RWPE2 (cell line): ENCODE results near the gene CCDC177.

Experiments
- ATAC-seq: fragments of 200-7000 bp; cut with Tn5 transposase; 3 replicates; pipeline ENCODE4 v1.9.1; 2021; ENCODE audit warnings: low read depth
- DNase-seq: peaks from one replicate; pipeline ENCODE4 v3.0.0-alpha.2; 2020; ENCODE audit warnings: low spot score
- H3K27ac ChIP-seq: fragments of 450-650 bp; 2 replicates; pipeline ENCODE4 v1.5.1; 2017; ENCODE audit warnings: mild to moderate bottlenecking; ENCODE audit not compliant: poor library complexity, severe bottlenecking
- H3K27me3 ChIP-seq: fragments of 250-450 bp; sonication (Bioruptor Pico); 2 replicates; pipeline ENCODE4 v1.5.1; 2021; ENCODE audit warnings: mild to moderate bottlenecking, moderate library complexity; ENCODE audit not compliant: insufficient read depth, poor library complexity, severe bottlenecking
- H3K36me3 ChIP-seq: fragments of 250-450 bp; sonication (Bioruptor Pico); 2 replicates; pipeline ENCODE4 v1.5.1; 2020; ENCODE audit warnings: low read depth, mild to moderate bottlenecking, moderate library complexity
- H3K4me1 ChIP-seq: fragments of 250-450 bp; sonication (Bioruptor Pico); 2 replicates; pipeline ENCODE4 v1.5.1; 2021; ENCODE audit warnings: mild to moderate bottlenecking, moderate library complexity; ENCODE audit not compliant: insufficient read depth, poor library complexity, severe bottlenecking
- H3K4me3 ChIP-seq: fragments of 250-450 bp; sonication (Bioruptor Pico); 2 replicates; pipeline ENCODE4 v1.5.1; 2021; ENCODE audit warnings: mild to moderate bottlenecking, moderate library complexity; ENCODE audit not compliant: severe bottlenecking
- H3K9me3 ChIP-seq: fragments of 250-450 bp; sonication (Bioruptor Pico); 2 replicates; pipeline ENCODE4 v1.5.1; 2021; ENCODE audit warnings: mild to moderate bottlenecking, moderate library complexity; ENCODE audit not compliant: severe bottlenecking
- TF ChIP-seq, protein P1 (sequence below): fragments of 450-650 bp; IDR thresholded peaks from one replicate; pipeline ENCODE4 v1.5.1; 2017; ENCODE audit warnings: mild to moderate bottlenecking, moderate library complexity; ENCODE audit not compliant: poor library complexity, severe bottlenecking

Gene CCDC177

GRCh38 chr14:69591317-69591716 lies 16.6 kb upstream of the CCDC177 start:
- Histone ChIP-seq H3K9me3 (no peaks in the 10 kb centered on the region), H3K4me3 (no peak overlapping the region), H3K27me3 (no peaks in the 10 kb centered on the region), H3K4me1 (no peaks in the 10 kb centered on the region), H3K36me3 (no peaks in the 10 kb centered on the region), H3K27ac (no peak overlapping the region)
- DNase-seq = no peak
- TF ChIP-seq, protein P1, sequence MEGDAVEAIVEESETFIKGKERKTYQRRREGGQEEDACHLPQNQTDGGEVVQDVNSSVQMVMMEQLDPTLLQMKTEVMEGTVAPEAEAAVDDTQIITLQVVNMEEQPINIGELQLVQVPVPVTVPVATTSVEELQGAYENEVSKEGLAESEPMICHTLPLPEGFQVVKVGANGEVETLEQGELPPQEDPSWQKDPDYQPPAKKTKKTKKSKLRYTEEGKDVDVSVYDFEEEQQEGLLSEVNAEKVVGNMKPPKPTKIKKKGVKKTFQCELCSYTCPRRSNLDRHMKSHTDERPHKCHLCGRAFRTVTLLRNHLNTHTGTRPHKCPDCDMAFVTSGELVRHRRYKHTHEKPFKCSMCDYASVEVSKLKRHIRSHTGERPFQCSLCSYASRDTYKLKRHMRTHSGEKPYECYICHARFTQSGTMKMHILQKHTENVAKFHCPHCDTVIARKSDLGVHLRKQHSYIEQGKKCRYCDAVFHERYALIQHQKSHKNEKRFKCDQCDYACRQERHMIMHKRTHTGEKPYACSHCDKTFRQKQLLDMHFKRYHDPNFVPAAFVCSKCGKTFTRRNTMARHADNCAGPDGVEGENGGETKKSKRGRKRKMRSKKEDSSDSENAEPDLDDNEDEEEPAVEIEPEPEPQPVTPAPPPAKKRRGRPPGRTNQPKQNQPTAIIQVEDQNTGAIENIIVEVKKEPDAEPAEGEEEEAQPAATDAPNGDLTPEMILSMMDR = no peak
- no peak for ATAC-seq

GRCh38 chr14:69587389-69587788 lies 12.7 kb upstream of the CCDC177 start:
- Histone ChIP-seq H3K36me3 (no peaks in the 10 kb centered on the region), H3K4me3 (no peak overlapping the region)

GRCh38 chr14:69586404-69586803 lies 11.7 kb upstream of the CCDC177 start:
- H3K4me1 ChIP-seq = no peaks in the 10 kb centered on the region
- H3K4me3 ChIP-seq = no peak overlapping the region
- no peak for DNase-seq
- no peaks in the 10 kb centered on the region for H3K36me3 ChIP-seq
- TF ChIP-seq, protein P1 = no peak
- no peaks in the 10 kb centered on the region for H3K27me3 ChIP-seq
- ATAC-seq = no peak
- H3K9me3 ChIP-seq = no peaks in the 10 kb centered on the region
- H3K27ac ChIP-seq = no peak overlapping the region

More at GRCh38 chr14:69587389-69587788, 12.7 kb upstream of the CCDC177 start:
- ATAC-seq (no peak), DNase-seq (no peak)
- Histone ChIP-seq H3K4me1 (no peaks in the 10 kb centered on the region), H3K27me3 (no peaks in the 10 kb centered on the region), H3K27ac (no peak overlapping the region), H3K9me3 (no peaks in the 10 kb centered on the region)
- TF ChIP-seq, protein P1 = no peak

DNA sequence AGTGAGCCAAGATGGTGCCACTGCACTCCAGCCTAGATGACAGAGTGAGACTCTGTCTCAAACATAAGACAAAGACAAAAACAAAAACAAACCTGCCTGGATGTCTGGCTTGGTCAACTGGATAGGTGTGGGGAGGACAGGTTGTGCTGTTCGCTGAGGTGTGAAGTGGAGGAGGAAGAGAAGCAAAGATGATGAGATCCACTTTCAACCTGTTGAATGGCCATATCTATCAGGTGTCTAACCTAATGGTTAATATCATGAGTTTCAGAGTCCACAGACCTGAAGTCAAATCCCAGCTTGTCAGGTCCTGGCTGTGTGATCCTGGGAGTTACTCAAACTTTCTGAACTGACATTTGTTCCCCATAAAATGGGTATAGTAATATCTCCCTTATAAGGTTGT lies 9.7 kb upstream of the CCDC177 start:
- no peak overlapping the region for H3K27ac ChIP-seq
- DNase-seq = no peak
- H3K27me3 ChIP-seq = no peaks in the 10 kb centered on the region
- ATAC-seq = no peak
- TF ChIP-seq, protein P1 = no peak
- H3K4me1 ChIP-seq = no peaks in the 10 kb centered on the region
- H3K4me3 ChIP-seq = no peak overlapping the region
- H3K9me3 ChIP-seq = no peaks in the 10 kb centered on the region
- no peaks in the 10 kb centered on the region for H3K36me3 ChIP-seq

DNA sequence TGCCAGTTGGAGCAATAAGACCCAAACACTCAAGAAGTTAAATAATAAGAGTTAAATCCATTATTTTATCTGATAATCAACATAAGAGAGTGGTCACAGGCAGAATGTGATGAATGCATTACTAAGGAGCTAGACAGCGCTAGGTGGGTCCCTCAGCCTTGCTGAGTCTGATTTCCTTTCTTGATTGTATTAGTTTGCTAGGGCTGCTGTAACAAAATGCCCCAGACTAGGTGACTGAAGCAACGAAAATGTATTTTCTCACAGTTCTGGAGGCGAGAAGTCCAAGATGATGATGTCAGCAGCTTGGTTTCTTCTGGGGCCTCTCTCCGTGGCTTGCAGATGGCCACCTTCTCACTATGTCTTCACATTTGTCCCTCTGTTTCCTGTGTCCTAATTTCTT lies 8.2 kb upstream of the CCDC177 start:
- Histone ChIP-seq H3K4me1 (no peaks in the 10 kb centered on the region), H3K27me3 (no peaks in the 10 kb centered on the region), H3K4me3 (no peak overlapping the region), H3K9me3 (no peaks in the 10 kb centered on the region), H3K27ac (no peak overlapping the region), H3K36me3 (no peaks in the 10 kb centered on the region)
- TF ChIP-seq, protein P1 = no peak
- DNase-seq = no peak
- ATAC-seq = no peak
